Neural crest cell (in vitro differentiated cells): ENCODE results near the gene NELL2. TPM values are rescaled to one million over a fixed set of nuclear protein-coding genes. Genes with fewer than 3 reads are reported as not detected.
"Not testable (repeated sequence)": the region's sequence is repeated elsewhere in the genome, so short reads cannot be mapped to it uniquely, and the experiment has no call there.

ENCODE experiments used
- DNase-seq: peaks from one replicate; pipeline ENCODE4 v3.0.0; 2021; ENCODE audit warnings: low read depth, mixed read lengths, low spot score
- H3K27ac Mint-ChIP-seq: one replicate; pipeline ENCODE4 v1.8.0; 2021; ENCODE audit warnings: mild to moderate bottlenecking, mixed read lengths; ENCODE audit not compliant: unreplicated experiment
- H3K27me3 Mint-ChIP-seq: 2 replicates; pipeline ENCODE4 v1.8.0; 2021; ENCODE audit warnings: low read depth, mild to moderate bottlenecking, mixed read lengths
- H3K36me3 Mint-ChIP-seq: 2 replicates; pipeline ENCODE4 v1.8.0; 2021; ENCODE audit warnings: low read depth, mild to moderate bottlenecking, mixed read lengths
- H3K4me1 Mint-ChIP-seq: 2 replicates; pipeline ENCODE4 v1.8.0; 2021; ENCODE audit warnings: mixed read lengths
- H3K4me3 Mint-ChIP-seq: one replicate; pipeline ENCODE4 v1.8.0; 2021; ENCODE audit warnings: mild to moderate bottlenecking, mixed read lengths
- H3K9me3 Mint-ChIP-seq: 2 replicates; pipeline ENCODE4 v1.8.0; 2021; ENCODE audit warnings: mixed read lengths
- CTCF ChIP-seq: fragments of 200-600 bp; sonication (generic); conservative IDR thresholded peaks from 2 replicates; pipeline ENCODE4 v1.5.0; 2021; ENCODE audit warnings: antibody characterized with exemption, mild to moderate bottlenecking
- total RNA-seq: library from RNA; stranded (reverse); gene quantifications from 2 replicates; pipeline ENCODE4 v1.2.1, GENCODE V29; 2021

Gene NELL2
- total RNA-seq, 1 donor from 2014 or later: 101 TPM

GRCh38 chr12:44837114-44837755 is 38.9 kb downstream of the NELL2 start:
- no peaks in the 10 kb centered on the region for H3K9me3 Mint-ChIP-seq

GRCh38 chr12:44835641-44836379 is 40.3 kb downstream of the NELL2 start:
- Mint-ChIP-seq H3K9me3 (no peaks in the 10 kb centered on the region), H3K4me3 (no peak overlapping the region), H3K27me3 (no peaks in the 10 kb centered on the region), H3K36me3 (no peaks in the 10 kb centered on the region), H3K27ac (no peak overlapping the region), H3K4me1 (peaks cover 23% of the 10 kb centered on the region)
- DNase-seq: no peak
- no peak for TF ChIP-seq CTCF

More at GRCh38 chr12:44837114-44837755, 38.9 kb downstream of the NELL2 start:
- Mint-ChIP-seq H3K27me3 (no peaks in the 10 kb centered on the region), H3K36me3 (no peaks in the 10 kb centered on the region), H3K4me1 (peaks cover 20% of the 10 kb centered on the region), H3K4me3 (no peak overlapping the region), H3K27ac (no peak overlapping the region)
- no peak for DNase-seq
- no peak for TF ChIP-seq CTCF

GRCh38 chr12:44834996-44835395 is 41.1 kb downstream of the NELL2 start:
- H3K4me3 Mint-ChIP-seq, H3K27ac Mint-ChIP-seq, H3K27me3 Mint-ChIP-seq, DNase-seq, H3K36me3 Mint-ChIP-seq, H3K9me3 Mint-ChIP-seq: not testable (repeated sequence)
- peaks cover 23% of the 10 kb centered on the region for H3K4me1 Mint-ChIP-seq

- no peaks in the 10 kb centered on the region for H3K27me3 Mint-ChIP-seq
- no peak overlapping the region for H3K4me3 Mint-ChIP-seq
- no peak for TF ChIP-seq CTCF
- no peaks in the 10 kb centered on the region for H3K36me3 Mint-ChIP-seq
- peaks cover 23% of the 10 kb centered on the region for H3K4me1 Mint-ChIP-seq
- no peak for DNase-seq
- H3K27ac Mint-ChIP-seq: no peak overlapping the region
- no peaks in the 10 kb centered on the region for H3K9me3 Mint-ChIP-seq
Observed at GRCh38 chr12:44833561-44833960, 42.6 kb downstream of the NELL2 start.

GRCh38 chr12:44830566-44831055 is 45.5 kb downstream of the NELL2 start:
- Mint-ChIP-seq H3K27ac (no peak overlapping the region), H3K9me3 (no peaks in the 10 kb centered on the region), H3K27me3 (no peaks in the 10 kb centered on the region), H3K36me3 (no peaks in the 10 kb centered on the region), H3K4me3 (no peak overlapping the region), H3K4me1 (peaks cover 20% of the 10 kb centered on the region)
- TF ChIP-seq CTCF: no peak
- DNase-seq: no peak

- peaks cover 3% of the 10 kb centered on the region for H3K36me3 Mint-ChIP-seq
- no peak overlapping the region for H3K27ac Mint-ChIP-seq
Observed at GRCh38 chr12:44829045-44829444, 47.1 kb downstream of the NELL2 start.

More at GRCh38 chr12:44829045-44829444, 47.1 kb downstream of the NELL2 start:
- Mint-ChIP-seq H3K9me3 (peaks cover 3% of the 10 kb centered on the region), H3K27me3 (no peaks in the 10 kb centered on the region), H3K4me3 (no peak overlapping the region), H3K4me1 (peaks cover 17% of the 10 kb centered on the region)
- no peak for TF ChIP-seq CTCF
- no peak for DNase-seq
